ENCODE results near the gene OLAH. TPM values are rescaled to one million over a fixed set of nuclear protein-coding genes. Genes with fewer than 3 reads are reported as not detected.

Gene OLAH
- total and polyA plus RNA-seq, 4 donors: 0.25 to 0.42 TPM; not detected in 2

GRCh38 chr10:15046626-15047025, 2.9 kb downstream of the OLAH start:
- Histone ChIP-seq H3K9me3 (ENCODE audit: control insufficient read depth in 4 of 4, low read length in 3 of 4) (no peaks in the 10 kb centered on the region), H3K9ac (ENCODE audit: low read depth in 1 of 2, low read length in 2 of 2) (no peak overlapping the region), H3K27ac (ENCODE audit: low read depth in 1 of 2, low read length in 2 of 2) (no peak overlapping the region), H3K4me1 (ENCODE audit: control insufficient read depth in 4 of 4, insufficient read depth in 4 of 4, low read length in 3 of 4) (peaks cover 0 to 1% (median 0%) of the 10 kb centered on the region in 4 donors), H3K36me3 (ENCODE audit: control insufficient read depth in 4 of 4, insufficient read depth in 3 of 4, low read depth in 1 of 4, low read length in 3 of 4) (no peaks in the 10 kb centered on the region), H3K27me3 (ENCODE audit: control insufficient read depth in 4 of 4, insufficient read depth in 4 of 4, low read length in 3 of 4) (no peaks in the 10 kb centered on the region), H3K4me3 (ENCODE audit: low read depth in 1 of 3, low read length in 3 of 3) (no peak overlapping the region)
- WGBS: 75% methylated on average over 5 of the region's 5 CpGs
- no peak for DNase-seq (ENCODE audit: low spot score)
- no peak for TF ChIP-seq ATF3 (IDR thresholded peaks at IDR 0.05)
- TF ChIP-seq, protein P1, sequence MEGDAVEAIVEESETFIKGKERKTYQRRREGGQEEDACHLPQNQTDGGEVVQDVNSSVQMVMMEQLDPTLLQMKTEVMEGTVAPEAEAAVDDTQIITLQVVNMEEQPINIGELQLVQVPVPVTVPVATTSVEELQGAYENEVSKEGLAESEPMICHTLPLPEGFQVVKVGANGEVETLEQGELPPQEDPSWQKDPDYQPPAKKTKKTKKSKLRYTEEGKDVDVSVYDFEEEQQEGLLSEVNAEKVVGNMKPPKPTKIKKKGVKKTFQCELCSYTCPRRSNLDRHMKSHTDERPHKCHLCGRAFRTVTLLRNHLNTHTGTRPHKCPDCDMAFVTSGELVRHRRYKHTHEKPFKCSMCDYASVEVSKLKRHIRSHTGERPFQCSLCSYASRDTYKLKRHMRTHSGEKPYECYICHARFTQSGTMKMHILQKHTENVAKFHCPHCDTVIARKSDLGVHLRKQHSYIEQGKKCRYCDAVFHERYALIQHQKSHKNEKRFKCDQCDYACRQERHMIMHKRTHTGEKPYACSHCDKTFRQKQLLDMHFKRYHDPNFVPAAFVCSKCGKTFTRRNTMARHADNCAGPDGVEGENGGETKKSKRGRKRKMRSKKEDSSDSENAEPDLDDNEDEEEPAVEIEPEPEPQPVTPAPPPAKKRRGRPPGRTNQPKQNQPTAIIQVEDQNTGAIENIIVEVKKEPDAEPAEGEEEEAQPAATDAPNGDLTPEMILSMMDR (IDR thresholded peaks at IDR 0.05; ENCODE audit: low read depth, low read length, missing input control): no peak
- no peak for TF ChIP-seq ZBTB33 (IDR thresholded peaks at IDR 0.05)
- TF ChIP-seq FOXA1 (IDR thresholded peaks at IDR 0.05): no peak

- Histone ChIP-seq H3K4me3 (ENCODE audit: low read depth in 1 of 3, low read length in 3 of 3) (no peak overlapping the region), H3K9me3 (ENCODE audit: control insufficient read depth in 4 of 4, low read length in 3 of 4) (no peaks in the 10 kb centered on the region), H3K9ac (ENCODE audit: low read depth in 1 of 2, low read length in 2 of 2) (no peak overlapping the region), H3K27me3 (ENCODE audit: control insufficient read depth in 4 of 4, insufficient read depth in 4 of 4, low read length in 3 of 4) (no peaks in the 10 kb centered on the region), H3K4me1 (ENCODE audit: control insufficient read depth in 4 of 4, insufficient read depth in 4 of 4, low read length in 3 of 4) (peaks cover 0 to 1% (median 0%) of the 10 kb centered on the region in 4 donors), H3K36me3 (ENCODE audit: control insufficient read depth in 4 of 4, insufficient read depth in 3 of 4, low read depth in 1 of 4, low read length in 3 of 4) (no peaks in the 10 kb centered on the region), H3K27ac (ENCODE audit: low read depth in 1 of 2, low read length in 2 of 2) (no peak overlapping the region)
- TF ChIP-seq HNF4G (IDR thresholded peaks at IDR 0.05): no peak
- no peak for TF ChIP-seq SP1 (IDR thresholded peaks at IDR 0.05)
- TF ChIP-seq, protein P2, sequence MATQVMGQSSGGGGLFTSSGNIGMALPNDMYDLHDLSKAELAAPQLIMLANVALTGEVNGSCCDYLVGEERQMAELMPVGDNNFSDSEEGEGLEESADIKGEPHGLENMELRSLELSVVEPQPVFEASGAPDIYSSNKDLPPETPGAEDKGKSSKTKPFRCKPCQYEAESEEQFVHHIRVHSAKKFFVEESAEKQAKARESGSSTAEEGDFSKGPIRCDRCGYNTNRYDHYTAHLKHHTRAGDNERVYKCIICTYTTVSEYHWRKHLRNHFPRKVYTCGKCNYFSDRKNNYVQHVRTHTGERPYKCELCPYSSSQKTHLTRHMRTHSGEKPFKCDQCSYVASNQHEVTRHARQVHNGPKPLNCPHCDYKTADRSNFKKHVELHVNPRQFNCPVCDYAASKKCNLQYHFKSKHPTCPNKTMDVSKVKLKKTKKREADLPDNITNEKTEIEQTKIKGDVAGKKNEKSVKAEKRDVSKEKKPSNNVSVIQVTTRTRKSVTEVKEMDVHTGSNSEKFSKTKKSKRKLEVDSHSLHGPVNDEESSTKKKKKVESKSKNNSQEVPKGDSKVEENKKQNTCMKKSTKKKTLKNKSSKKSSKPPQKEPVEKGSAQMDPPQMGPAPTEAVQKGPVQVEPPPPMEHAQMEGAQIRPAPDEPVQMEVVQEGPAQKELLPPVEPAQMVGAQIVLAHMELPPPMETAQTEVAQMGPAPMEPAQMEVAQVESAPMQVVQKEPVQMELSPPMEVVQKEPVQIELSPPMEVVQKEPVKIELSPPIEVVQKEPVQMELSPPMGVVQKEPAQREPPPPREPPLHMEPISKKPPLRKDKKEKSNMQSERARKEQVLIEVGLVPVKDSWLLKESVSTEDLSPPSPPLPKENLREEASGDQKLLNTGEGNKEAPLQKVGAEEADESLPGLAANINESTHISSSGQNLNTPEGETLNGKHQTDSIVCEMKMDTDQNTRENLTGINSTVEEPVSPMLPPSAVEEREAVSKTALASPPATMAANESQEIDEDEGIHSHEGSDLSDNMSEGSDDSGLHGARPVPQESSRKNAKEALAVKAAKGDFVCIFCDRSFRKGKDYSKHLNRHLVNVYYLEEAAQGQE (IDR thresholded peaks at IDR 0.05): no peak
- no peak for TF ChIP-seq ATF3 (IDR thresholded peaks at IDR 0.05)
- no peak for TF ChIP-seq RAD21 (IDR thresholded peaks at IDR 0.05)
- no peak for TF ChIP-seq TAF1 (conservative IDR thresholded peaks at IDR 0.05)
- no peak for TF ChIP-seq GABPA (IDR thresholded peaks at IDR 0.05 in 1 of 2, conservative IDR thresholded peaks at IDR 0.05 in 1 of 2)
- TF ChIP-seq, protein P1 (IDR thresholded peaks at IDR 0.05; ENCODE audit: low read depth, low read length, missing input control): no peak
- TF ChIP-seq NR2F2 (IDR thresholded peaks at IDR 0.05): no peak
- TF ChIP-seq FOXA1 (IDR thresholded peaks at IDR 0.05): no peak
- TF ChIP-seq MAX (IDR thresholded peaks at IDR 0.05): no peak
- TF ChIP-seq RXRA (IDR thresholded peaks at IDR 0.05): no peak
- no peak for TF ChIP-seq HNF4A (conservative IDR thresholded peaks at IDR 0.05)
- no peak for TF ChIP-seq ZBTB33 (IDR thresholded peaks at IDR 0.05)
- TF ChIP-seq YY1 (IDR thresholded peaks at IDR 0.05): no peak
- no peak for TF ChIP-seq JUND (IDR thresholded peaks at IDR 0.05)
- TF ChIP-seq EGR1 (IDR thresholded peaks at IDR 0.05; ENCODE audit: low read depth in 2 of 2): no peak
- no peak for DNase-seq (ENCODE audit: low spot score)
Observed at GRCh38 chr10:15049533-15049932, 5.8 kb downstream of the OLAH start.
